GM12878 (cell line): Measurements from ENCODE around the gene PTGDR2. TPM values are rescaled to one million over a fixed set of nuclear protein-coding genes. Genes with fewer than 3 reads are reported as not detected.

ENCODE experiments used
- BRCA1 ChIP-seq: IDR thresholded peaks from 2 replicates; pipeline ENCODE4 v1.6.1; 2011; ENCODE audit warnings: low read depth, low read length, improper control_type of control experiment
- HDAC2 ChIP-seq: fragments of 200-600 bp; sonication (generic); IDR thresholded peaks from 2 replicates; pipeline ENCODE4 v1.6.1; 2017
- IKZF1 ChIP-seq: fragments of 450-650 bp; conservative IDR thresholded peaks from 2 replicates; pipeline ENCODE4 v1.6.1; 2017; ENCODE audit warnings: antibody characterized with exemption, mild to moderate bottlenecking
- IRF5 ChIP-seq: fragments of 450-650 bp; IDR thresholded peaks from 2 replicates; pipeline ENCODE4 v1.6.1; 2017; ENCODE audit warnings: borderline replicate concordance
- PKNOX1 ChIP-seq: fragments of 450-650 bp; IDR thresholded peaks from 2 replicates; pipeline ENCODE4 v1.6.1; 2016; ENCODE audit warnings: mild to moderate bottlenecking
- RB1 ChIP-seq: fragments of 450-650 bp; formaldehyde crosslinking; IDR thresholded peaks from 2 replicates; pipeline ENCODE4 v1.6.1; 2017; ENCODE audit warnings: mild to moderate bottlenecking, borderline replicate concordance
- RELB ChIP-seq: fragments of 450-650 bp; IDR thresholded peaks from 2 replicates; pipeline ENCODE4 v1.6.1; 2017; ENCODE audit warnings: low read depth, mild to moderate bottlenecking, moderate library complexity
- REST ChIP-seq: IDR thresholded peaks from 2 replicates; pipeline ENCODE4 v1.6.1; 2012; ENCODE audit warnings: mild to moderate bottlenecking, low read depth, low read length
- USF1 ChIP-seq: IDR thresholded peaks from 2 replicates; pipeline ENCODE4 v1.6.1; 2011; ENCODE audit warnings: borderline replicate concordance, low read depth, mild to moderate bottlenecking, moderate library complexity, mixed read lengths, low read length; ENCODE audit not compliant: insufficient read depth; ENCODE audit errors: extremely low read length
- ZBTB4 ChIP-seq: fragments of 450-650 bp; formaldehyde crosslinking; IDR thresholded peaks from 2 replicates; pipeline ENCODE4 v1.4.0; 2022; ENCODE audit warnings: mild to moderate bottlenecking, moderate library complexity
- polyA plus RNA-seq, 11 experiments: library from polyadenylated mRNA; depleted of rRNA in 4 of 11; unstranded in 6 of 11; stranded (reverse) in 5 of 11; fragments of >200 nt; fragmentation: Nextera tagmentation in 4 of 11; fragmentation: Illumina TruSeq in 1 of 11; extraction: Ambion mirVana in 4 of 11; extraction: Trizol in 1 of 11; gene quantifications; 1 replicate in 1 of 11; 2 replicates in 10 of 11; pipeline versions ENCODE4 v1.2.1 to v1.2.3, GENCODE V29; 2011 to 2016; ENCODE audit warnings: inconsistent platforms in 2 of 11, missing spikeins in 2 of 11, low read depth in 1 of 11
- total RNA-seq, 4 experiments: library from RNA; depleted of rRNA in 3 of 4; stranded (reverse); fragments of >200 nt in 3 of 4; fragmentation: Illumina TruSeq in 1 of 4; extraction: Trizol in 1 of 4; gene quantifications; 2 replicates each; pipeline versions ENCODE4 v1.2.1 to v1.2.3, GENCODE V29; 2013 to 2021

Gene PTGDR2
- total and polyA plus RNA-seq, 10 of the 15 experiments (the other 5 are each of a cell fraction or from before 2014, with no cell fraction given): 0.01 to 0.28 (median 0.15) TPM; not detected in 6

GRCh38 chr11:60821827-60822599 lies 33.7 kb downstream of the PTGDR2 start (continued):
- TF ChIP-seq RELB (peak; percentile 65; the same call in 1 of the 2 replicates), IKZF1 (0 out of 2 replicates have a peak, but pooled peaks have one; percentile 42), HDAC2 (no peak), USF1 (no peak), REST (no peak), BRCA1 (no peak), RB1 (peak; percentile 54; the same call in 1 of the 2 replicates), ZBTB4 (CRISPR knock-in tag) (no peak), PKNOX1 (no peak), IRF5 (no peak)
- TF ChIP-seq, all 136 proteins: peak for 12
